Measurements from ENCODE around the gene CCR5AS.
A peak's percentile ranks its signal among the peaks of the same experiment; 100 is the strongest.
"Not testable (repeated sequence)": the region's sequence is repeated elsewhere in the genome, so short reads cannot be mapped to it uniquely, and the experiment has no call there.

The CCR5AS gene

DNA sequence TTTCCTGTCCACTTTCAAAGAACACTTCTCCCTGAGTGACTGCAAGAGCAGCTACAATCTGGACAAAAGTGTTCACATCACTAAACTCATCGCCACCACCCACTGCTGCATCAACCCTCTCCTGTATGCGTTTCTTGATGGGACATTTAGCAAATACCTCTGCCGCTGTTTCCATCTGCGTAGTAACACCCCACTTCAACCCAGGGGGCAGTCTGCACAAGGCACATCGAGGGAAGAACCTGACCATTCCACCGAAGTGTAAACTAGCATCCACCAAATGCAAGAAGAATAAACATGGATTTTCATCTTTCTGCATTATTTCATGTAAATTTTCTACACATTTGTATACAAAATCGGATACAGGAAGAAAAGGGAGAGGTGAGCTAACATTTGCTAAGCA lies 2.0 kb upstream of the CCR5AS start:
- Histone ChIP-seq H3K9me3 (no peaks in the 10 kb centered on the region), H3K36me3 (no peaks in the 10 kb centered on the region), H3K27ac (no peak overlapping the region), H3K4me1 (peaks cover 13% of the 10 kb centered on the region), H3K27me3 (no peaks in the 10 kb centered on the region), H3K4me3 (no peak overlapping the region)
- TF ChIP-seq EP300 (IDR thresholded peaks at IDR 0.05) (no peak), POLR2AphosphoS5 (IDR thresholded peaks at IDR 0.05) (no peak), POLR2A (IDR thresholded peaks at IDR 0.05) (no peak)
- TF ChIP-seq, protein P1, sequence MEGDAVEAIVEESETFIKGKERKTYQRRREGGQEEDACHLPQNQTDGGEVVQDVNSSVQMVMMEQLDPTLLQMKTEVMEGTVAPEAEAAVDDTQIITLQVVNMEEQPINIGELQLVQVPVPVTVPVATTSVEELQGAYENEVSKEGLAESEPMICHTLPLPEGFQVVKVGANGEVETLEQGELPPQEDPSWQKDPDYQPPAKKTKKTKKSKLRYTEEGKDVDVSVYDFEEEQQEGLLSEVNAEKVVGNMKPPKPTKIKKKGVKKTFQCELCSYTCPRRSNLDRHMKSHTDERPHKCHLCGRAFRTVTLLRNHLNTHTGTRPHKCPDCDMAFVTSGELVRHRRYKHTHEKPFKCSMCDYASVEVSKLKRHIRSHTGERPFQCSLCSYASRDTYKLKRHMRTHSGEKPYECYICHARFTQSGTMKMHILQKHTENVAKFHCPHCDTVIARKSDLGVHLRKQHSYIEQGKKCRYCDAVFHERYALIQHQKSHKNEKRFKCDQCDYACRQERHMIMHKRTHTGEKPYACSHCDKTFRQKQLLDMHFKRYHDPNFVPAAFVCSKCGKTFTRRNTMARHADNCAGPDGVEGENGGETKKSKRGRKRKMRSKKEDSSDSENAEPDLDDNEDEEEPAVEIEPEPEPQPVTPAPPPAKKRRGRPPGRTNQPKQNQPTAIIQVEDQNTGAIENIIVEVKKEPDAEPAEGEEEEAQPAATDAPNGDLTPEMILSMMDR (IDR thresholded peaks at IDR 0.05), result no peak
- WGBS, result 92% methylated on average over 7 of the region's 7 CpGs
- DNase-seq (ENCODE audit: low spot score in 2 of 2), result no peak

DNA sequence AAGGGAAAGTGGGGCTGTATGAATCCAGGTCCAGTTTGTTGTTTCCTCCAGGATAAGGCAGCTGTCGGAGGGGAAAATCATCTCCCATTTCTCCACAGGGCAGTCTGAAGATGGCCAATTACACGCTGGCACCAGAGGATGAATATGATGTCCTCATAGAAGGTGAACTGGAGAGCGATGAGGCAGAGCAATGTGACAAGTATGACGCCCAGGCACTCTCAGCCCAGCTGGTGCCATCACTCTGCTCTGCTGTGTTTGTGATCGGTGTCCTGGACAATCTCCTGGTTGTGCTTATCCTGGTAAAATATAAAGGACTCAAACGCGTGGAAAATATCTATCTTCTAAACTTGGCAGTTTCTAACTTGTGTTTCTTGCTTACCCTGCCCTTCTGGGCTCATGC lies 1.1 kb upstream of the CCR5AS start:
- peaks cover 13% of the 10 kb centered on the region for H3K4me1 ChIP-seq
- H3K4me3 ChIP-seq, result peak overlapping the region; percentile 29
- H3K9me3 ChIP-seq, result no peaks in the 10 kb centered on the region
- no peak for DNase-seq (ENCODE audit: low spot score in 2 of 2)
- 53% methylated on average over 7 of the region's 7 CpGs for WGBS
- no peaks in the 10 kb centered on the region for H3K27me3 ChIP-seq
- H3K27ac ChIP-seq, result peak overlapping the region; percentile 76
- TF ChIP-seq POLR2AphosphoS5 (IDR thresholded peaks at IDR 0.05) (no peak), EP300 (IDR thresholded peaks at IDR 0.05) (no peak), POLR2A (IDR thresholded peaks at IDR 0.05) (no peak)
- TF ChIP-seq, protein P1 (IDR thresholded peaks at IDR 0.05), result no peak
- no peaks in the 10 kb centered on the region for H3K36me3 ChIP-seq

DNA sequence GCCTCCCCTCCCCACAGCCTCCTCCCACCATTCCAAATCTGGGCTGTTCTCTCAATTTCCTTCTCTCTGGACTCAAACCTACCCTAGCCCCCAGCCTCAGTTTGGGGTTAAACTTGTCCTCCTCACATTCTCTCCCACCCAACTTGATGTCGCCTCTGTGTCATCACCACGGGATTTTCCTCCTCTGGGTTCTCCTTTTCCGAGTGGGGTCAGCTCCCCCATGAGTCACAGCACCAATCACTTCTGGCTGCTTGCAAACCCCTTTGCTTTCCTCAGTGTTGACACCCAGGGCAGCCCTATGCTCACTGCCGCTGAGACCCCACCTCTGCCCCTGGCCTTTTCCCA lies 451 bp downstream of the CCR5AS start:
- 73% methylated on average over 4 of the region's 4 CpGs for WGBS
- Histone ChIP-seq H3K4me3 (peak overlapping the region; percentile 29), H3K9me3 (no peaks in the 10 kb centered on the region), H3K27me3 (no peaks in the 10 kb centered on the region), H3K4me1 (peaks cover 13% of the 10 kb centered on the region), H3K27ac (peak overlapping the region; percentile 76), H3K36me3 (no peaks in the 10 kb centered on the region)
- TF ChIP-seq POLR2AphosphoS5 (IDR thresholded peaks at IDR 0.05), result no peak
- TF ChIP-seq EP300 (IDR thresholded peaks at IDR 0.05), result no peak
- no peak for TF ChIP-seq POLR2A (IDR thresholded peaks at IDR 0.05)
- TF ChIP-seq, protein P1 (IDR thresholded peaks at IDR 0.05), result no peak
- peak in 1 of 2 donors; percentile 72 for DNase-seq (ENCODE audit: low spot score in 2 of 2)

DNA sequence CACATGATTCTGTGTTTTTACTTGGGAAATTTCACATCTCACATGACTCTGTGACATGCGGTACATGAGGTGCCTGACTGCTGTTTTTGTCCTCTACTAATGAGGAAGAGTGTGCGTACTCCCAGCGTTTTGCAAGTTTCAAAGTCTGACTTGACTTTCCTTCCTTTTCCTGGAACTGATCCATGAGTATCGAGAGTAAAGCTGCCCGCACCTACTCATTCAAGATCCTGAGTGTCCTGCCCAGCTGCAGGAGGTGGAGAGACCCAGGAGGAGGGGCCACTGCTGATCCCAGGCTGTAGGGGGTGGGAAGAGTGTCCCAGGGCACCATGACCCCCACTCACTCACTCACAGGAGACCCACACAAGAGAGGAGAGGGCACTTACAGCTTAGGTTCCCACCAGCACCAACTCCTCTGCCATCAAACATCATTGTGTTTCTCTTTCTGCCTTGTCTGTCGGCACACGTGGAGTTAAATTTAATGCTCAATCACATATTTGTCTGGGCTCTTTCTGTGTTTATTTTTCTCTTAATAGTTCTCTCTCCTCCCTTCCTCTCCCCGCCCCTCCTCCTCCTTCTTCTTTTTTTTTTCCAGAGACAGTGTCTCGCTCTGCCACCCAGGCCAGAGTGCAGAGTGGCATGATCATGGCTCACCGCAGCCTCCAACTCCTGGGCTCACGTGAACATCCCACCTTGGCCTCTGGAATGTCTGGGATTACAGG lies 1.4 kb downstream of the CCR5AS start:
- no peaks in the 10 kb centered on the region for H3K9me3 ChIP-seq
- H3K27me3 ChIP-seq, result no peaks in the 10 kb centered on the region
- H3K27ac ChIP-seq, result peak overlapping the region; percentile 76
- no peak for DNase-seq (ENCODE audit: low spot score in 2 of 2)
- peaks cover 13% of the 10 kb centered on the region for H3K4me1 ChIP-seq
- TF ChIP-seq, protein P1 (IDR thresholded peaks at IDR 0.05), result no peak
- TF ChIP-seq EP300 (IDR thresholded peaks at IDR 0.05) (no peak), POLR2AphosphoS5 (IDR thresholded peaks at IDR 0.05) (no peak), POLR2A (IDR thresholded peaks at IDR 0.05) (no peak)
- WGBS, result 53% methylated on average over 11 of the region's 11 CpGs
- H3K36me3 ChIP-seq, result no peaks in the 10 kb centered on the region
- no peak overlapping the region for H3K4me3 ChIP-seq

DNA sequence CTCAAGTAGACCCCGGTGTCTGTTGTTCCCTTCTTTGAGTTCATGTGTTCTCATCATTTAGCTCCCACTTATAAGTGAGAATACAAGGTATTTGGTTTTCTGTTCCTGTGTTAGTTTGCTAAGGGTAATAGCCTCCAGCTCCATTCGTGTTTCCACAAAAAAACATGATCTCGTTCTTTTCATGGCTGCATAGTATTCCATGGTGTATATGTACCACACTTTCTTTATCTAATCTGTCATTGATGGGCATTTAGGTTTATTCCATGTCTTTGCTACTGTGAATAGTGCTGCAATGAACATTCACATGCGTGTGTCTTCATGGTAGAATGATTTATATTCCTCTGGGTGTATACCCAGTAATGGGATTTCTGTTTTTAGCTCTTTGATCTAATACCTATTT lies 4.0 kb downstream of the CCR5AS start:
- not testable (repeated sequence) for H3K4me3 ChIP-seq; H3K27me3 ChIP-seq; H3K36me3 ChIP-seq; H3K9me3 ChIP-seq; DNase-seq (ENCODE audit: low spot score in 2 of 2); H3K27ac ChIP-seq
- H3K4me1 ChIP-seq, result peaks cover 12% of the 10 kb centered on the region
- 92% methylated on average over 4 of the region's 4 CpGs for WGBS

DNA sequence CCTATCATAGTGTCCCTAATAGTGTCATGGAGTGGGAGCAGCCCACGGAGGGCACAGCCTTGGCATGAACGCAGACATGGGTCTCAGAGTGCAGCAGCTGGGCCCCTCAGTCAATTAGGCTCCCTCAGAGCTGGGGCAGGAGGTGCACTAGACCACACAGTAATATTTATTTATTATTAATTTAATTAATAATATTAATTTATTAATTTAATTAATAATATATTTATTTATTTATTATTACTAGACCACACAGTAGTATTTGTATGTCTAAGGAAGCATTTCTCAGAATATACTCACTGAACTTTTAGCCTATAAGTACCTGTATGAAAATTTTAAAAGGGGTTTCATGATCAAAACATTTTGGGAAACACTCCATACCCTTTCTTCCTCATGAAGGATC lies 5.3 kb downstream of the CCR5AS start:
- Histone ChIP-seq H3K27ac (no peak overlapping the region), H3K4me3 (no peak overlapping the region), H3K4me1 (peaks cover 9% of the 10 kb centered on the region), H3K27me3 (no peaks in the 10 kb centered on the region), H3K9me3 (no peaks in the 10 kb centered on the region), H3K36me3 (no peaks in the 10 kb centered on the region)
- DNase-seq (ENCODE audit: low spot score in 2 of 2), result no peak
- TF ChIP-seq EP300 (IDR thresholded peaks at IDR 0.05) (no peak), POLR2AphosphoS5 (IDR thresholded peaks at IDR 0.05) (no peak), POLR2A (IDR thresholded peaks at IDR 0.05) (no peak)
- TF ChIP-seq, protein P1 (IDR thresholded peaks at IDR 0.05), result no peak
- WGBS, result 91% methylated on average over 2 of the region's 2 CpGs

Measured in suprapubic skin (tissue), 4 donors.